Measurements from ENCODE around the gene FOXJ3. TPM values are rescaled to one million over a fixed set of nuclear protein-coding genes. Genes with fewer than 3 reads are reported as not detected.

The FOXJ3 gene
- 10 to 100 TPM; 43.1 to 44.0 TPM for total RNA-seq

DNA sequence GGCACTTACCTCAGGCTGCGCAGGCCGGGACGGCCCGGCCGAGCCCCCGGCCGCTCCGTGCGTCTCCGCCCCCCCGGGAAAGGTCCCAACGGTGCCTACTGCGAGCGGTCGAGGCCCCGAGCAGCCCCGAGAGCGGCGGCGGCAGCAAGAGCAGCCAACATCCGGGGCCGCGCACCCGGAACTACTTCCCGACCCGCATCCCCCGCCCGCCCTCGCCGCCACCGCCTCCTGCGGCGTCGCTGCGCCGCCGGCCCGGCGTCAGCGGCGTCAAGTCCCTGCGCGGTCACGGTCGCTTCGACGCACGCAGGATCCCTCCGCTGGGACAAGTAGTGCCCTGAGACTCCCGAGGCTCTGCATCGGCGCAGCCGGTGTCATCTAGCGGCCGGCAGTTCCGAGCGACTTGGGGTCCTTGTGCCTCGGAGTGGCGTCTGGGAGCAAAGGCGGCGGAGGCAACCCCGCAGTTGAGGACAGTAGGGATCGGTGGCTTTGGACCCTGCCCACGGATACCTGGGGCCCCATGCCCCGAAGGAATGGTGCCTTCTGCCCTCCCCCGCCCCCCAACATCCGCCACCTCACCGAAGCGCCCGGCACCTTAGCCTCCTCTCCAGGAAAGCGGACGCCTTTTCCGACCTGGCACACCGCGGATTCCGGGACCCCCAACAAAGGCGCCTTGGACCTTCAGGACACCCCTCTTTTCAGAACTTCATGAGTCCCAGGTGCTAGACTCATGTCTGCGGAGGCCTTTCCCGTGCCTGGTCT, at the start of gene FOXJ3:
FOXJ3 (minus strand) TSS at position 186 of the 759 bp plus-strand sequence. CDS start 24,142 bp downstream, outside the sequence.
- DNase-seq (peak; percentile 94), ATAC-seq (peak; percentile 91)
- Mint-ChIP-seq H3K4me1 (ENCODE audit: low read depth) (peaks cover 42% of the 10 kb centered on the region), H3K27ac (peak within 1 kb of the TSS; percentile 90), H3K27me3 (no peaks in the 10 kb centered on the region), H3K9me3 (no peaks in the 10 kb centered on the region), H3K36me3 (ENCODE audit: low read depth) (peaks cover 5% of the 10 kb centered on the region), H3K4me3 (peak within 1 kb of the TSS; percentile 91)
- TF ChIP-seq, protein P1, sequence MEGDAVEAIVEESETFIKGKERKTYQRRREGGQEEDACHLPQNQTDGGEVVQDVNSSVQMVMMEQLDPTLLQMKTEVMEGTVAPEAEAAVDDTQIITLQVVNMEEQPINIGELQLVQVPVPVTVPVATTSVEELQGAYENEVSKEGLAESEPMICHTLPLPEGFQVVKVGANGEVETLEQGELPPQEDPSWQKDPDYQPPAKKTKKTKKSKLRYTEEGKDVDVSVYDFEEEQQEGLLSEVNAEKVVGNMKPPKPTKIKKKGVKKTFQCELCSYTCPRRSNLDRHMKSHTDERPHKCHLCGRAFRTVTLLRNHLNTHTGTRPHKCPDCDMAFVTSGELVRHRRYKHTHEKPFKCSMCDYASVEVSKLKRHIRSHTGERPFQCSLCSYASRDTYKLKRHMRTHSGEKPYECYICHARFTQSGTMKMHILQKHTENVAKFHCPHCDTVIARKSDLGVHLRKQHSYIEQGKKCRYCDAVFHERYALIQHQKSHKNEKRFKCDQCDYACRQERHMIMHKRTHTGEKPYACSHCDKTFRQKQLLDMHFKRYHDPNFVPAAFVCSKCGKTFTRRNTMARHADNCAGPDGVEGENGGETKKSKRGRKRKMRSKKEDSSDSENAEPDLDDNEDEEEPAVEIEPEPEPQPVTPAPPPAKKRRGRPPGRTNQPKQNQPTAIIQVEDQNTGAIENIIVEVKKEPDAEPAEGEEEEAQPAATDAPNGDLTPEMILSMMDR (IDR thresholded peaks at IDR 0.05), result no peak
- ChIA-PET POLR2A (interaction anchor here (0.8 to 1.3 kb wide), 2 partner anchors 23 to 129 kb away, joined by 3 read pairs; no protein-coding TSS in a partner anchor), CTCF (interaction anchor here (1.5 kb wide), 1 partner anchor 15 kb away, joined by 5 read pairs; no protein-coding TSS in a partner anchor)
- intact Hi-C loops (cut with micrococcal nuclease), result no loop called here

DNA sequence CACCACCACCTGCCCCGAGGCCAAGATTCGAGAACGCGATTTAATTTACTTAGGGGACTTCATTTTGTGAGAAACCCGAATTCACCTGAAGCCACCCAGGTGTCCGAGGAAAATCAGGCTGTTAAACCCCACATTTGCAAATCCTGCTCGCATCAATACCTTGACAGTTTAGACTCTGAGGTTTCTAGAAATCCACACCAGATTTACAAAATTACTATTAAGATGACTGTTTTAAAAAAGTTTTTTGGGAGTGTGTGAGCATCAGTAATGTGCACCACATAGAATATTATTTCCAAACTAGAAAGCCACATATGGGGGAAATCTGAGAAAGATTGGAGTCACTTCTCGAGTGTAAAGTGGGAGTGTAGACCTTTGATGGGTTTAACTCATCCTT, 46.2 kb upstream of the FOXJ3 start:
- no peaks in the 10 kb centered on the region for H3K9me3 Mint-ChIP-seq
- TF ChIP-seq, protein P1 (IDR thresholded peaks at IDR 0.05), result no peak
- no peak overlapping the region for H3K27ac Mint-ChIP-seq
- DNase-seq (no peak), ATAC-seq (no peak)
- POLR2A ChIA-PET, result no interaction called here
- CTCF ChIA-PET, result no interaction called here
- intact Hi-C loops (cut with micrococcal nuclease), result no loop called here
- H3K36me3 Mint-ChIP-seq (ENCODE audit: low read depth), result peaks cover 3% of the 10 kb centered on the region
- H3K27me3 Mint-ChIP-seq, result peaks cover 40% of the 10 kb centered on the region
- peak overlapping the region; percentile 74 for H3K4me3 Mint-ChIP-seq
- H3K4me1 Mint-ChIP-seq (ENCODE audit: low read depth), result peaks cover 10% of the 10 kb centered on the region

DNA sequence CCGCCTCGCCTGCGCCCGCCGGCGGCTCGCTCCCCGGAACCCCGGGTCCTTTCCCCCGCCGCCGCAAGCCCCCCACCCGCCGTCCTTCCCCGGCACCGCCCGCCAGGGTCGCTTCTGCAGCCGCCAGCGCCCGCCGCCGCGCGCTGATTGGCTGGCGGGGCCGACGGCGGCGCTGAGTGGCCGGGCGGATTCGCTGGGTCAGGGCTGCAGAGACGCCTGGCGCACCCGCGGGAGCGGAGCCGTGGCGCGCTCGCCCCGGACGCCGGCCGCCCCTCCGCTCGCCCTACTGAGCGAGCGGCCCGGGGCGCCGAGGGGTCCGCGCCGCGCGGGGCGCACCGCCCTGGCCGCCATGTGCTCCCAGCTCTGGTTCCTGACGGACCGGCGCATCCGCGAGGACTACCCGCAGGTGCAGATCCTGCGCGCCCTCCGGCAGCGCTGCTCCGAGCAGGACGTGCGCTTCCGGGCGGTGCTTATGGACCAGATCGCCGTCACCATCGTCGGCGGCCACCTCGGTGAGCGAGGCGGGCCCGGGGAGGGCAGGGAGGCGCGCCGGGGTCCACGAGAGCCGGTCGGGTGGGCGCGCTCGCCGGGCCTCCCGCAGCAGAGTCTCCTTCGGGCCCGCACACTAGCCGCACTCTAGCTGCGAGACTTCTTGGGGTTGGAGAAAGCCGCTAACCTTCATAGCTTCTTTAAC, 45.7 kb upstream of the FOXJ3 start, which contains the start of gene RIMKLA:
RIMKLA (plus strand) TSS at position 207 of the 694 bp plus-strand sequence; CDS start at position 350, 143 bp downstream.
- DNase-seq (peak; percentile 66), ATAC-seq (peak; percentile 89)
- Mint-ChIP-seq H3K4me3 (peak within 1 kb of the TSS; percentile 74), H3K27ac (no peak within 1 kb of the TSS), H3K4me1 (ENCODE audit: low read depth) (peaks cover 10% of the 10 kb centered on the region), H3K36me3 (ENCODE audit: low read depth) (peaks cover 3% of the 10 kb centered on the region), H3K9me3 (no peaks in the 10 kb centered on the region), H3K27me3 (peaks cover 40% of the 10 kb centered on the region)
- CTCF ChIA-PET, result no interaction called here
- POLR2A ChIA-PET, result no interaction called here
- intact Hi-C loops (cut with micrococcal nuclease), result no loop called here
- TF ChIP-seq, protein P1 (IDR thresholded peaks at IDR 0.05), result no peak

DNA sequence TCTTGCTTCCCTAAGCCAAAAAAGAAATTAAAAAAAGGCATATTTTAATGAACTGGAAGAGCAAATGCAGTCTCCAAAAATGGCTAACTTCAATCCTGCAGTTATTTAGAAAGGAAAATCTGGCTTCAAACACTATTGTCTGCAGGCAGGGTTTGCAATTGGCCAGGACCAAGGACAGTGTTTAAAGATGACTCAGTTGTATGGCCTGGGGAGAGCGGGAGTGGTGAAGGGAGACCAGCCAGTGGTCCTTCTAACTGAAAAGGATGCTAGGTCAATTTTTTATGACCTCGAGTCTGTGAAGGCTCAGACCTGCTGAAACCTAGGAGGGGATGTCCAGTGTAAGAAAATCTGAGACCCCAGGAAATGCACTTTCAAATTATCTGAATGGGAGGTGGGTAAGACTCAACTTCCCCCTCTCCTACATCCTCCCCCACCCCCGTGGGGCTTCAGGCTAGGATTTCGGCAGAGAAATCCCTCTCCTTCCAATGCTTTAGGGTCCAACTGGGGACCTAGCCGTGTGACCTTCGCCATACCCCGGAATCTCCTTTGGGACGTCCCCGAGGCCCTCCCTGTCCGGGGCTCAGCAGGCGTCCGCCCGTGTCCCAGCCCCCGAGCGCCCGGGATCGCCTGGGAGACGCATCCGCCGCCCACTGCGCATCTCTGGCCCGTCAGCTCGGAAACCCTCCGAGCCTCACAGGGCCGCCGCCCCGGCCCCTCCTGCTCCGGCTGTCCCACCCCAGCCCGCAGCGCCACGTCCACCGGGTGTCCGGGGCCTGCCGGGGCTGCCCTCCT, 45.0 kb upstream of the FOXJ3 start:
- ChIA-PET CTCF (no interaction called here), POLR2A (no interaction called here)
- DNase-seq (peak; percentile 33), ATAC-seq (peak; percentile 60)
- TF ChIP-seq, protein P1 (IDR thresholded peaks at IDR 0.05), result no peak
- Mint-ChIP-seq H3K4me1 (ENCODE audit: low read depth) (peaks cover 10% of the 10 kb centered on the region), H3K27ac (no peak overlapping the region), H3K36me3 (ENCODE audit: low read depth) (peaks cover 3% of the 10 kb centered on the region), H3K27me3 (peaks cover 38% of the 10 kb centered on the region), H3K9me3 (no peaks in the 10 kb centered on the region), H3K4me3 (peak overlapping the region; percentile 74)
- intact Hi-C loops (cut with micrococcal nuclease), result no loop called here
